HG03565 (cell line): ENCODE results near the gene C16orf46.
A peak's percentile ranks its signal among the peaks of the same experiment; 100 is the strongest.
"Not testable (repeated sequence)": the region's sequence is repeated elsewhere in the genome, so short reads cannot be mapped to it uniquely, and the experiment has no call there.

ENCODE experiments used
- ATAC-seq: cut with Tn5 transposase; IDR thresholded peaks from one replicate; pipeline ENCODE4 v1.9.1; 2021; ENCODE audit warnings: mild to moderate bottlenecking, moderate library complexity; ENCODE audit not compliant: unreplicated experiment

Gene C16orf46

DNA sequence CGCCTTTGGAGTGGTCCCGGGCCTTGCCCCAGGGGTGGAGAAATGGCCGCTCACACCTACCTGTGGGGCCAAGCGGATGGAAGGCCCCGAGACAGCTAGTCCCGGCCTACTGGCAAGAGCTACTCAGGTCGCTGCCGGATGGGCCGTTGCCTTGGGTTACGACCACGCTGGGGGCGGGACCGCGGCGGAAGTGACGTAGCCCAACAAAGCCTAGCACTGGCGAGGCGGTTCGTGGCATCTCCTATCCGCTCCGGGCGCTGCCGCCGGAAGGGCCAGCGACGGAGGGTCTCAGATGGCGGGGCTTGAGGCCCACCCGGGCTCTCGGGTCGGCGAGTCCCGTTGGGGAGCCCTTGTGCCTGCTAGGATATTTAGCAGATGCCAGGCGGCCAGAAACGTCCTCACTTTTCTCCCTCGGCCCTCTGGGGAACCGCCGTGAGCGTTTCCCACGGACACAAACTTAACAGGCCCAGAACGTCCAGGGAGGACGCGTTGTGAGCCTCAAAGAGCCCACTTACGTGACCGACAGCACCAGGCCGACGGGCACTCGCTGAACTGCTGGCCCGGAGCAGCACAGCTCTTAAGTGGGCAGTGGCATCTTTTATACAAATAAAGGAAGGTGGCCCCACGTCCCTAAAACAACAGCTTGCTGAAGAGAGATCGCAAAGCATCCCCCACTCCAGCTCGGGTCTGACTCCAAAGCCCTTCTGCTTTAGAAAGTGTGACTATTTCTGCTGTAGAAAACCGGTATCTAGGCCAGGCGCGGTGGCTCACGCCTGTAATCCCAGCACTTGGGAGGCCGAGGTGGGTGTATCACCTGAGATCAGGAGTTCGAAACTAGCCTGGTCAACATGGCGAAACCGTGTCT is at the start of gene C16orf46:
TSS of gene C16orf46 (minus strand) at position 163 of the 865 bp plus-strand sequence. CDS start 13,283 bp downstream, outside the sequence.
- peak; percentile 94 for ATAC-seq

DNA sequence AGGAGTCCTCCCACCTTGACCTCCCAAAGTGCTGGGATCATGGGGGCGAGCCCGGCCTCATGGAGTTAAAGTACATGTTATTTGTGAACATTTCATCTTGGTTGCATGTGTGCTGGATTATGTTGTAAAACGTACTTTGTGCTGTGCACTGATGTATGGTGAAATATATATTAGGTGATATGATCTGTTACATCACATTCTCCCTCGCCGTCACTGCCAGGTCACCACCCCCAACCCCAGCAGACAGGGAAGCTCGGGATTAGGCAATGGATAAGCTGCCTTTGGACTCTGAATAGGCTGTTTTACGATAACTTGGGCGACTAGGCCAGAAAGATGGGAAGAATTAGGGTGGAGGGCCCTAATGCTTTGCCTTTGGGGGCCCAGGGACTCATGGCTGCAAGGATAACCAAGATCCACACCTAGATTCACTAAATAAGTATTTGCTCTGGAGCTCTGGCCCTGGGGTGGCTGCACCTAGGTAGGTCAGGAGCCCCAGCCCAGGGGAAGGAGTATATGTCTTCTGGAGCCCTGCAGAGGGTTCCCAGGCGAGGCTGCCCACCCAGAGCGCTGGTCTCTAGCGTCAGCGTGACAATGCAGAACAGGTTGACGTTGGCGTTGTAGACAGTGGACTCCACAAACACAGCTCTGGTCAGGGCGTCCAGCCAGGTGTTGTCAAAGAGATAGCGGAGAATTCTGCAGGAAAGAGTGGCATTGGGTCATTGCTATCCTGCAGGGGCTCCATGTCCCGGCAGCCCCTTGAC is 46.2 kb upstream of the C16orf46 start:
- no peak for ATAC-seq

DNA sequence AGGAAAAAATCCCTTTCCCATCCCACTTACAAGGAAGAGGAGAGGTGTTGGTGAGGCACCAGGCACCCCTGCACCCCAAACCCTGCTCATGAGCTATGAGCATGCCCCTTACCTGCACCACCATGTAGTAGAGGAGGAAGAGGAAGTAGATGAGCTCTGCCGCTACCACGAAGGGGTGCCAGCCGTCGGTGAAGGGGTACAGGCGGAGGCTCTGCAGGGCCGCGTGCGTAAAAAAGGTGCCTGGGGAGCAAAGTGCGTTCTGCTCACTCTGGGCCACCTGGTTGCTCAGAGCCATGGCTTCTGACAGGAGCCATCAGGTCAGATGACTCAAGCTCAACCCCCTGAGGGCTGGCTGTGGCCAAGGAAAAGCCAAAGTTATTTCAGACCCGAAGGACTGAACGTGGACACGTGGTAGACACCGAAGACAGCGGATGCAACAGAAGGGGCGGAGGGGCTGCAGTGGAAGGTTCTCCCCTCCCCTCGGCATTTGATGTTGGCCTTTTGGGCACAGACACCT is 44.5 kb upstream of the C16orf46 start:
- ATAC-seq = no peak

- ATAC-seq = no peak
These were observed 40.4 kb upstream of the C16orf46 start for GRCh38 chr16:81117436-81117835.

- no peak for ATAC-seq
These were observed 39.2 kb upstream of the C16orf46 start for GRCh38 chr16:81116285-81116684.

GRCh38 chr16:81112453-81112852 is 35.4 kb upstream of the C16orf46 start:
- no peak for ATAC-seq

DNA sequence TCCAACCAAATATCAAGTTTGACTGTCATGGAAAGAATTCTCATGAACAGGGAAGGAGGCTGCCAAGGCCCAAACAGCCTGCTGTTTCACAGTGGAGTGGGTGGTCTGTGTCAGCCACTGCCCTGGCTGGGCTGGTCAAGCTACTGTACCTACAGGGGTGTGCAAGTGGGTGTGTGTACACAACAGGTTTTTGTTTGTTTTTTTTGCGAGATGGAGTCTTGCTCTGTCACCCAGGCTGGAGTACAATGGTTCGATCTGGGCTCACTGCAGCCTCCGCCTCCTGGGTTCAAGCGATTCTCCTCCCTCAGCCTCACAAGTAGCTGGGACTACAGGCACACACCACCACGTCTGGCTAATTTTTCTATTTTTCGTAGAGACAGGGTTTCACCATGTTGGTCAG is 32.2 kb upstream of the C16orf46 start:
- not testable (repeated sequence) for ATAC-seq

DNA sequence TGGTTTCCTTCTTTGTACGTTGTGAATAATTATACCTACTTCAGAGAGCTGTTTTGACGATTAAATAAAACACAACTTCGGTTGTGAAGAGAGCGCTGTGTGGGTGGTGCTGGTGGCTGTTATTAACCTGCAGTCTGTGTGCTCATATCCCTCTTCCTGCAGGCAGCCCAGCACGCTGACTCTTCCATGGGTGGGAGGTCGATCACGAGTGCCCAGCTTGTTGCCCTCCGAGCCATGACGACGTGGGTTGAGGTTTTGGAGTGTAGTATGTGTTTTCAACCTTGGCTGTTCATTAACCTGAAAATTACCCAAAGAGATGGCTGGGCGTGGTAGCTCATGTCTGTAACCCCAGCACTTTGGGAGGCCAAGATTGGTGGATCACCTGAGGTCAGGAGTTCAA is 30.5 kb upstream of the C16orf46 start:
- ATAC-seq = no peak

GRCh38 chr16:81106826-81107503 is 29.9 kb upstream of the C16orf46 start:
- no peak for ATAC-seq

- ATAC-seq = no peak
These were observed 28.9 kb upstream of the C16orf46 start for GRCh38 chr16:81105946-81106345.

GRCh38 chr16:81101702-81102101 is 24.7 kb upstream of the C16orf46 start:
- no peak for ATAC-seq

DNA sequence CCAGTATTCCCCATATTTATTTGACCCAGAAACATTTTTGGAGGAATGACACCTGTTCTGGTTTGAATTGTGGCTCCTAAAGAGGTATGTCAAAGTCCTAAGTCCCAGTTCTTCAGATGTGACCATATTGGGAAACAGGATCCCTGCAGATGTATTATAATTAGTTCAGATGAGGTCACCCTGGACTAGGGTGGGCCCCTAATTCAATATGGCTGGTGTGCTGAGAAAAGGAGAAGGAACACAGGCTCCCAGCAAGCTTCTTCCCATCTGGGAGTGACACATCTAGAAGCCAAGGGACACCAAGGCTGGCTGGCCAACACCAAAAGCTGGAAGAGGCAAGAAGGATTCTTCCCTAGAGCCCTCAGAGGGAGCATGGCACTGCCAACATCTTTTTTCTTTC is 22.9 kb upstream of the C16orf46 start:
- ATAC-seq = no peak

- no peak for ATAC-seq
These were observed 20.2 kb upstream of the C16orf46 start for GRCh38 chr16:81097230-81097629.

DNA sequence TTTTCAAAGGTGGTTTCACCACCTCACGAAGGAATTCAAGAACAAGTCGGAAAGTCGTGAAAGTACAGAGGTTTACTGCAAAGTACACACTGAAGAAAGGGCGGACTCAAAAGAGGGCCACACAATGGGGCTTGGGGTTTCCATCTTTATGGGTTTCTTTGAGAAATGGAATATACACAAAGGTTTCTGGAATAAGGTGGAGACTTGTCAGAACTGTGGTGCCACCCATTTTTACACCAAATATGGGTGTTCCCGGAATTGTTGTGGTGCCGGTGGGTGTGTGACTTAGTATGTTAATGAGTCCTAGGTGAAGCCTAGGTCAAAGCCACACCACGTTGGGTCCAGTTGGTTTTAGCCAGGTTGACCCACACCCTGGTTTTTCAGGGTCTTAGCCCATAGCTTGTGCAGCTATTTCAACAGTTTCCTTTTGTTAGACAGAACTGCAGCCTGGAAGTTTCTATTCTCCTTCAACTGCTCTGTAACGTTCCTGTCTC is 19.7 kb upstream of the C16orf46 start:
- ATAC-seq = no peak

GRCh38 chr16:81095953-81096714 is 19.1 kb upstream of the C16orf46 start, which contains the start of gene GCSH:
GCSH (minus strand) TSS chr16:81096395; CDS start chr16:81096278, 117 bp downstream.
- ATAC-seq = peak; percentile 94

- peak; percentile 0 for ATAC-seq
These were observed 18.6 kb upstream of the C16orf46 start for GRCh38 chr16:81095653-81095952.

DNA sequence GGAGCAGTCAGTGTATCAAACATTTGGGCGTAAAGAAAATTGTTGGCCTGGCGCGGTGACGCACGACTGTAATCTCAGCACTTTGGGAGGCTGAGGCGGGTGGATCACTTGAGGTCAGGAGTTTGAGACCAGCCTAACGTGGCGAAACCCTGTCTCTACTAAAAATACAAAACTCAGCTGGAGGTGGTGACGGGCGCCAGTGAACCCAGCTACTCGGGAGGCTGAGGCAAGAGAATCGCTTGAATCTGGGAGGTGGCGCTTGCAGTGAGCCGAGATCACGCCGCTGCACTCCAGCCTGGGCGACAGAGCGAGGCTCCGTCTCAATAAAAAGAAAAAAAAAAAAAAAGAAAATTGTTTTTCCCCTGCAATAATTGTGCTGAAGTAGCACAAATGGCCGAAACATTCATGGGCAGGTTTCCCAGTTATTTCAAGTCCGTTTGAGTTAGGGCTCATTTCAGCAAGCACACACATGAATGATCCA is 17.8 kb upstream of the C16orf46 start:
- ATAC-seq = no peak

DNA sequence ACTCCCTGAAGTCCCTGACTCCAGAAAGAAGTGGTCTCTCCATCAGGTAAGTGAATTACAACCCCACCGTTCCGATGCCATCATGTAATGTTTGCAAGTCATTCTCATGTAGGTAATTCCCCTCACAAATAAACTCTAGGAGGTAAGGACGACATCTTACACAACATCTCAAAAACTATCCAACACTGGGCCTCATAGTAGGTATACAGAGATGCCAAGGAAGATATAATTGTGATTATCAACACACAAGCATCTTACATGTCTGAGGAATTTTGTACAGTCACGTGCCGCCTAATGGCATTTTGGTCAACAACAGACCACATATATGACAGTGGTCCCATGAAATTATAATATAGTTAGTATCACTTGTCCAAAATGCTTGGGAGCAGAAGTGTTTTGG is 11.8 kb upstream of the C16orf46 start:
- no peak for ATAC-seq

DNA sequence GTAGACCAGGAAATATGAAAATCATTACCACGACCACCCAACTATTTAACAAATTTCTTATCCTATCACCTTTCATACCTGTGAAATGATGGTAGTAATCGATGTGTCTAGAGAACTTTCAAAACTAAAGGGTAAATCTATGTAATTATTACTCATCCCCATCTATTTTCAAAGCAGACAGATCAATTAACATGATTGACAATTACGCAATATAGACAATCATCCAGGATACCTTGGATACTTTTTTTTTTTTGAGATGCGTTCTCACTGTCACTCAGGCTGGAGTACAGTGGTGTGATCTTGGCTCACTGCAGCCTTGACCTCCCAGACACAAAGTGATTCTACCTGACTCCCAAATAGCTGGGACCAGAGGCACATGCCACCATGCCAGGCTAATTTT is 4.0 kb upstream of the C16orf46 start:
- no peak for ATAC-seq

- ATAC-seq = no peak
These were observed 3.2 kb upstream of the C16orf46 start for GRCh38 chr16:81080233-81080632.
